Upper lobe of left lung (tissue), 4 donors: ENCODE data around the gene MRPL43.

Experiments
- CTCF ChIP-seq, 6 experiments: fragments of 450-650 bp in 4 of 6; fragments of 200-600 bp in 2 of 6; sonication (generic) in 2 of 6; IDR thresholded peaks; one replicate each; pipeline ENCODE4 v1.5.1; 2016 to 2019; ENCODE audit warnings: antibody characterized with exemption in 6 of 6
- EP300 ChIP-seq, 4 donors: sonication (generic); formaldehyde crosslinking; IDR thresholded peaks; one replicate each; pipeline ENCODE4 v1.5.1; 2017; ENCODE audit warnings: antibody characterized with exemption in 4 of 4, control low read depth in 2 of 4
- POLR2AphosphoS5 ChIP-seq, 2 donors: sonication (generic); formaldehyde crosslinking; IDR thresholded peaks; one replicate each; pipeline ENCODE4 v1.5.1; 2017; ENCODE audit warnings: antibody characterized with exemption in 2 of 2

GRCh38 chr10:101016814-101017213 is 29.5 kb upstream of the MRPL43 start:
- TF ChIP-seq POLR2AphosphoS5 (IDR thresholded peaks at IDR 0.05) (no peak), CTCF (IDR thresholded peaks at IDR 0.05) (no peak), EP300 (IDR thresholded peaks at IDR 0.05) (no peak)
